Esophagus squamous epithelium (tissue), 5 donors: ENCODE data around the gene PSME4. TPM values are rescaled to one million over a fixed set of nuclear protein-coding genes. Genes with fewer than 3 reads are reported as not detected.
A peak's percentile ranks its signal among the peaks of the same experiment; 100 is the strongest.

Source experiments
- DNase-seq: peaks from one replicate; lab custom pipeline; 2025; lab: John Stamatoyannopoulos, UW
- H3K27ac ChIP-seq, 4 donors: fragments of 200-600 bp; sonication (generic); one replicate each; pipeline ENCODE4 v1.5.1; 2016 to 2019; ENCODE audit warnings: mild to moderate bottlenecking in 1 of 4
- H3K27me3 ChIP-seq, 4 donors: fragments of 200-600 bp; sonication (generic); 1 replicate in 3 of 4; 2 replicates in 1 of 4; pipeline versions ENCODE4 v1.5.1 to v1.6.0; 2017 to 2021; ENCODE audit warnings: antibody characterized with exemption in 1 of 4
- H3K36me3 ChIP-seq, 3 donors: fragments of 200-600 bp; sonication (generic); one replicate each; pipeline ENCODE4 v1.5.1; 2016 to 2019
- H3K4me1 ChIP-seq, 3 donors: fragments of 200-600 bp; sonication (generic); one replicate each; pipeline ENCODE4 v1.5.1; 2017 to 2019
- H3K4me3 ChIP-seq, 4 donors: fragments of 200-600 bp; sonication (generic); 1 replicate in 3 of 4; 2 replicates in 1 of 4; pipeline ENCODE4 v1.5.1; 2016 to 2019; ENCODE audit warnings: mild to moderate bottlenecking in 2 of 4, moderate library complexity in 1 of 4
- H3K9me3 ChIP-seq, 3 donors: fragments of 200-600 bp; sonication (generic); one replicate each; pipeline ENCODE4 v1.5.1; 2016 to 2019
- CTCF ChIP-seq, 6 experiments: fragments of 450-650 bp in 4 of 6; fragments of 200-600 bp in 2 of 6; sonication (generic) in 2 of 6; IDR thresholded peaks; one replicate each; pipeline ENCODE4 v1.5.1; 2016 to 2019; ENCODE audit warnings: antibody characterized with exemption in 6 of 6, mild to moderate bottlenecking in 4 of 6, moderate library complexity in 4 of 6
- POLR2A ChIP-seq, 4 donors: fragments of 450-650 bp; IDR thresholded peaks; one replicate each; pipeline ENCODE4 v1.6.1; 2017; ENCODE audit warnings: antibody characterized with exemption in 4 of 4, mild to moderate bottlenecking in 4 of 4, moderate library complexity in 3 of 4
- WGBS, 2 donors: methylation state at CpG; one replicate each; pipeline ENCODE4 v1.1.5; 2018; 5-methylcytosine and 5-hydroxymethylcytosine counted together
- intact Hi-C: fragments of 100-400 bp; cut with DNase I; formaldehyde crosslinking; loops from one replicate; pipeline ENCODE4 v1.15.0; 2022
- total RNA-seq, 4 donors: library from RNA; depleted of rRNA; stranded (reverse); fragments of >200 nt; gene quantifications; one replicate each; pipeline ENCODE4 v1.1.0, GENCODE V29; 2016
- donor health status: DM: yes; HTN: yes; CAD: no.

The PSME4 gene
- total RNA-seq, 4 donors from 2014 or later = 26.0 to 58.9 (median 44.0) TPM

GRCh38 chr2:53829273-53829979, 141.4 kb downstream of the PSME4 start:
- Histone ChIP-seq H3K36me3 (peaks cover 0 to 8% (median 0%) of the 10 kb centered on the region in 3 donors), H3K4me3 (no peak overlapping the region), H3K4me1 (peaks cover 0 to 28% (median 11%) of the 10 kb centered on the region in 3 donors), H3K27me3 (no peaks in the 10 kb centered on the region), H3K27ac (no peak overlapping the region), H3K9me3 (no peaks in the 10 kb centered on the region)
- no peak for DNase-seq
- WGBS, 2 donors = 82 to 85% methylated on average over 11 of the region's 11 CpGs
- intact Hi-C loops = no loop called here
- TF ChIP-seq CTCF (IDR thresholded peaks at IDR 0.05) (no peak), POLR2A (IDR thresholded peaks at IDR 0.05) (no peak)

GRCh38 chr2:53828331-53828730, 142.5 kb downstream of the PSME4 start:
- TF ChIP-seq POLR2A (IDR thresholded peaks at IDR 0.05) (no peak), CTCF (IDR thresholded peaks at IDR 0.05) (no peak)
- Histone ChIP-seq H3K36me3 (peaks cover 0 to 8% (median 0%) of the 10 kb centered on the region in 3 donors), H3K4me3 (no peak overlapping the region), H3K4me1 (peaks cover 0 to 28% (median 11%) of the 10 kb centered on the region in 3 donors), H3K27me3 (no peaks in the 10 kb centered on the region), H3K27ac (peak overlapping the region in 1 of 4 donors; percentile 72), H3K9me3 (no peaks in the 10 kb centered on the region)
- DNase-seq = no peak
- WGBS, 2 donors = 86 to 100% methylated on average over 4 of the region's 4 CpGs
- intact Hi-C loops = no loop called here

DNA sequence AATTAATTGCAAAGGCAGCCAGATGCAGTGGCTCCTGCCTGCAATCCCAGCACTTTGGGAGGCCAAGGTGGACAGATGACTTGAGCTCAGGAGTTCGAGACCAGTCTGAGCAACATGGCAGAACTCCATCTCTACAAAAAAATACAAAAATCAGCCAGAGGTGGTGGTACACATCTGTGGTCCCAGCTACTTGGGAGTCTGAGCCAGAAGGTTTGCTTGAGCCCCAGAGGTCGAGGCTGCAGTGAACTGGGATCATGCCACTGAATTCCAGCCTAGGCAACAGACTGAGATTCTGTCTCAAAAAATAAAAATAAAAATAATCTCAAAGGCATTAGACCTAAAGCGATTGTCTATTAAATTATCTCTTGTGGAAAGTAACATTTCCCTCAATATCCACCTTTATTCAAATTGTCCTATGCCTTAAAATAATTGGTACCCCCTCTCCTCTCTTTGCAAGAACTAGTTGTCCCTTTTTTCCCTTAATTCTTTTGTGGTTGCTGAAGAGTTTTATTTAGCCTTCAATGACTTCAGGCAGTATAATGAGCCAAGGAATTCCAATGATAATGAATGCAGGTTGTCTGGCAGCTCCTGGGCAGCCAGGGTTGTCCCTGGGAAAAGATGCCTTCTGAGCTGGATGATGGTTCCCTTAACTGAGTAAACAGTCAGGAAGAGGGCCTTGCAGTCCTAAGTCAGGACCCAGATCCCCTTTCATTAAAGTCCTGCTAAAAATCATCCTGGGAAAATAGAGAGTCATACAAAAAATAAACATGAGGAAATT, 143.2 kb downstream of the PSME4 start:
- 81 to 87% methylated on average over 3 of the region's 3 CpGs for WGBS, 2 donors
- intact Hi-C loops = no loop called here
- Histone ChIP-seq H3K27me3 (no peaks in the 10 kb centered on the region), H3K27ac (peak overlapping the region in 3 of 4 donors; percentile 55 to 72 (median 68)), H3K9me3 (no peaks in the 10 kb centered on the region), H3K4me3 (no peak overlapping the region), H3K4me1 (peaks cover 0 to 28% (median 11%) of the 10 kb centered on the region in 3 donors), H3K36me3 (peaks cover 0 to 8% (median 0%) of the 10 kb centered on the region in 3 donors)
- DNase-seq = no peak
- TF ChIP-seq POLR2A (IDR thresholded peaks at IDR 0.05) = no peak
- no peak for TF ChIP-seq CTCF (IDR thresholded peaks at IDR 0.05)

- H3K4me3 ChIP-seq = no peak overlapping the region
- no peaks in the 10 kb centered on the region for H3K9me3 ChIP-seq
- DNase-seq = no peak
- H3K27me3 ChIP-seq = no peaks in the 10 kb centered on the region
- peaks cover 0 to 28% (median 11%) of the 10 kb centered on the region in 3 donors for H3K4me1 ChIP-seq
- TF ChIP-seq POLR2A (IDR thresholded peaks at IDR 0.05) (no peak), CTCF (IDR thresholded peaks at IDR 0.05) (no peak)
- peaks cover 0 to 8% (median 0%) of the 10 kb centered on the region in 3 donors for H3K36me3 ChIP-seq
- 34 to 42% methylated on average over 2 to 3 of the region's 3 CpGs for WGBS, 2 donors
- peak overlapping the region; percentile 0 to 72 (median 62) for H3K27ac ChIP-seq
- intact Hi-C loops = no loop called here
Measured at GRCh38 chr2:53826587-53827397, 144.0 kb downstream of the PSME4 start.
